HG03045 (cell line): ENCODE data around the gene OR6S1.
"Not testable (repeated sequence)": the region's sequence is repeated elsewhere in the genome, so short reads cannot be mapped to it uniquely, and the experiment has no call there.

ENCODE experiments used
- ATAC-seq: cut with Tn5 transposase; IDR thresholded peaks from one replicate; pipeline ENCODE4 v1.9.1; 2021; ENCODE audit warnings: mild to moderate bottlenecking, moderate library complexity; ENCODE audit not compliant: unreplicated experiment

OR6S1 gene

DNA sequence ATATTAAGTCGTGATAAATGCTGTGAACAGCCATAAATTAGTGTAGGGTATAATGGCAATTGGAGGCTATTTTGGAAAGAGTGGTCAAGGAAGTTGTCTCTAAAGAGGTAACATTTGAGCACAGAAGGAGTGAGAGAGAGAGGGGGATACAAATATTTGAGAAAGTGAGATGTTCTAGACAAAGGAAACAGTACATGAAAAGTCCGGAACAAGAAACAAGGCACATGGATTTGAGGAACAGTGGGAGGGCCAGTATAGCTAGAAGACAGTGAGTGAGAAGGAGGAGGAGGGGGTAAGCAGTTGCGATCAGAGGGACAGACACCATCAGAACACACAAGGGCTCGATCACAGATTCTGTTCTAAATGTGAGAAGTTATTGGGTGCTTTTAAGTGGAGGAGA lies 30.2 kb downstream of the OR6S1 start:
- ATAC-seq, result no peak

DNA sequence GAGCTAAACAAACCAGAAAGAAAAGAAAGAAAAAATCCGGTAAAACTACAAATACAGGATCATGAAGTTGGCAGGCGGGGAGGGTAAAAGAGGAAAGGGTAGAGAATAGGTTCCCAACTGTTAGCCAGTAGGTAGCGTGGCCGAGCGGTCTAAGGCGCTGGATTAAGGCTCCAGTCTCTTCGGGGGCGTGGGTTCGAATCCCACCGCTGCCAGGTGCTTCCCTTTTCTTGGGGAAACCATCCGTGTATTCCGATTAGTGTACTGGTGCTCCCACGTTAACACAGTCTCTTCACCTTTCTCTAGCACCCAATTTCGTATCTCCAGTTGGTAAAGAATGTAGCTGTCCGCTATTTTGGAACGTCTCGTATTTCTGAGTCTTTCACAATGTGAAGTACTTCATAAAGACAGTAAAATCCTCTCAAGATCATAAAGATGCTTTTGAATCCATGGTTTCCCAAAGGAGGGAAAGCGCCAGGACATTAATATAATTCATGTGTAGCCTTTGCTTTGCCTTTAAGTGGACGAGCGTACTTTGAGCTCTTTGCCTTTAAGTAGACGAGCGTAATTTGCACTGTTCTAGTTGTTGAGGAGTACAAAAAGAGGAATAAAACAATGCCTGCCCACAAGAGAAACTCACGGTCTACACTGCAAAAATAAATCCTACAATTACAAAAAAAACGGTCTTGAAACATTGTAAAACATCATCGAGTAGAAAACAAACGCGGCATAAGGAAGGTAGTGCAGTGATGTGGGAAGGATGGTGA lies 31.3 kb downstream of the OR6S1 start:
- no peak for ATAC-seq

DNA sequence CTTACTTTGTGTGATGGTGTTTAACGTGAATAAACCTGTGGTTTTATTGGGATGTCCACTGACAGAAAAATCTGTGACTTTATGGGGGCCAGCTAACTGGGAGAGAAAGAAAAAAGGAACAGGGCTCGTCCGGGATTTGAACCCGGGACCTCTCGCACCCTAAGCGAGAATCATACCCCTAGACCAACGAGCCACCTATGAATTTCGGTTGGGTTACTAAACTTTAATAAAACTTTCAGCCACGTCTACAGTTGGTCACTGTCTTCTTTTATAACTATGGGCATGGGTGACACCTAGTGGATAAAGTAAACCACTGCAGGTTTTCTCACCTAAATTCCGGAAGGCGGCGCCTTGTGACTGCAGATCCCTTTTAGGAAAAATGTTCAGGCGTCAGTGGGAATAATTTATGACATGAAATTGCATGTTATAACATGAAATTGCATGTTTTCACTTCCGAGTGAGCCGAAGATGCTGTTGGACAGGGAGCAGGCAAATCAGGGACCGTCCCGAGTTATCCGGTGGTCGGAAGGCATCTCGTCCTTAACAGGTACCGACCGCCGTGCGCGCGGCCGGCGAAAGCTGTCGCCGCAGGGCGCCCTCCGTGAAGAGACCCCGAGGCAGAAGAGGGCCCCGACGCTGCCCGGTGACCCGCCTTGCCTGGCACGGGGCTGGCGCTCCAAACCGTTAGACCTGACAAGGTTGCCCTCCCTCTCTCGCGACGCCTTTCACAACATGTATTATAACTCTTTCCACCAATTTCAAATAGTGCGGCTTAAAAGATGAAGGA lies 32.1 kb downstream of the OR6S1 start:
- ATAC-seq, result no peak

DNA sequence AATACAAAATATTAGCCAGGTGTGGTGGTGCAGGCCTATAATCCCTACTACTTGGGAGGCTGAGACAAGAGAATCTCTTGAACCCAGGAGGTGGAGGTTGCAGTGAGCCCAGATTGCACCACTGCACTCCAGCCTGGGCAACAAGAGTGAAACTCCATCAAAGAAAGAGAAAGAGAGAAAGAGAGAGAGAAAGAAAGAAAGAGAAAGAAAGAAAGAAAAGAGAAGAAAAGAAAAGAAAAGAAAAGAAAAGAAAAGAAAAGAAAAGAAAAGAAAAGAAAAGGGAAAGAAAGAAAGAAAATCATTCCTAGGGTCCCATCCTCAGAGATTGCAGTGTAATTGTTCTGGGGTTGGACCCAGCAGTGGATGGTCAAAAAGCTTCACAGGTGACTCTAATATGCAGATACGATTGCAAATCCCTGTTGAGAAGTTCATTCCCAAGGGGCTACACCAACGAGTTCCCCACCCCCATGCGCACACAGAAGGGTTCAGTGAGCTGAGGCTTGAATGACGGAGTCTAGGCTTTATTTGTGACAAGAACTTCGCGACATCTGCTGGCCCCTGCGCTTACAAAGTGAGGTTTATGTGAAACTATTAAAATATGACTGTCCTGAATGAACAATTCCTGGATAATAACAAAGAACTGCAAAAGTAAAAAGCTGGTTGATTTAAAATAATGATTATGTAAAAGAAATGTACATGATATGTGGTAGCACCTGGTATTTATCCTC lies 32.9 kb downstream of the OR6S1 start:
- no peak for ATAC-seq

DNA sequence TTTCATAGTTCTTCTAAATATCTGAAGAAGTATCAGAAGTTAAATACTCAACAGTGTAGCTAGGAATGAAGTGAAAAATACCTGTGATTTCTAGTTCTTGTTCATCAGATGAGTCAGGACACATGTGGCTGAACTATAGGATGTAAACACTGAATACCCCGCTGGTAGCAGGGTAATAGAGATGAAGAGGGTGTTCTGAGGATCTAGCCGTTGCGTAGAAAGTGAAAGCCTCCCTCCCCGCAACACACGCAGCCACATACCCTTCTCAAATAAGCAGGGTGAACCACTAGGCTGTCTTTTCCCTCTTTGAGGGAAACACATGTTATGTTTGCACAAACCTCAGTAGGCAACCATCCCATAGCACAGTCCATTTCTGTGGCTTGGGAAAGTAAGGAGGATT lies 33.9 kb downstream of the OR6S1 start:
- ATAC-seq, result no peak

DNA sequence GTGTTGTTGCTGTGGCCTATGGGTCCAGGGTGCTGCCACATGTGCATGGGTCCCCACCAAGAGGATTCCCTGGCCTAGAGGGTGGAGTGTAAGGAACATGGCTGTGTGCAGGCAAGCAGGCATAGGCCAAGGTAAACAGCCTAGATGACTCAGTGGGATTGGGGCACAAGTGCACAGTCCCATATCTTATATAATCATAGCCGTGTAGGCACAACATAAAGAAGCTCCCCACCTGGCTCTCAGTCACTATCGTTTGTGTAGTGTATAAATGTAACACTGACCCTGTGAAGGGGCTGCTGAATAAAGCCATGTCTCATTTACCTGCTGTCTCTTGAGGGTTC lies 34.6 kb downstream of the OR6S1 start:
- no peak for ATAC-seq

DNA sequence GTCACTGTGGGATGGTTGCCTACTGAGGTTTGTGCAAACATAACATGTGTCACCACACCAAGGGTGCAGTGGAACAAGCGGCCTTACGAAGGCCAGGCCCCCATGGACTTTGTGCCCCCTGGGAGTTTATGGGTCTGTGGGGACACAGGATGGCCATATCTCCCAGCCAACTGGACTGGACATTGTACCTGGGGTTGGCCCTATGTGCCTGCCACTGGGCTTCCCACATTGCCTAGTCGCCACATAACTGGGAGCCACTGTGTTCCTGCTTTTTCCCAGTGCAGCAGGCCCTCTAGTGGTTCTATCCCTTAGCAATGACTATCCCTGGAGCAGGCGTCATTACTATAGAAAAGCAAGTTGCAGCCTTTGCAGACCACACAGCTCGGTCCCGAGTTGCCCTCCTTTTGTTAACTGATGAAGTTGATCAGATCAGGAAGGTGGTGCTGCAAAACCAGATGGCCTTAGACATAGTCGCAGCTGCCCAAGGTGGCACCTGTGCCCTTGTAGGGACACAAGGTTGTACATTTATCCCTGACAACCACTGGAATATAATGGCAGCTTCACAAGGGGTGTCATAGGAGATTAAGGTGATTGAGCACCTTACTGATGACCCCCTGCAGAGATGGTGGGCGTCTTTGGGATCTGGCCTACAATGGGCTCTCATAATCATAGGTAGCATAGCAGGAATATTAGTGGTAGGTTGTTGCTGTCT lies 35.1 kb downstream of the OR6S1 start:
- ATAC-seq, result no peak

DNA sequence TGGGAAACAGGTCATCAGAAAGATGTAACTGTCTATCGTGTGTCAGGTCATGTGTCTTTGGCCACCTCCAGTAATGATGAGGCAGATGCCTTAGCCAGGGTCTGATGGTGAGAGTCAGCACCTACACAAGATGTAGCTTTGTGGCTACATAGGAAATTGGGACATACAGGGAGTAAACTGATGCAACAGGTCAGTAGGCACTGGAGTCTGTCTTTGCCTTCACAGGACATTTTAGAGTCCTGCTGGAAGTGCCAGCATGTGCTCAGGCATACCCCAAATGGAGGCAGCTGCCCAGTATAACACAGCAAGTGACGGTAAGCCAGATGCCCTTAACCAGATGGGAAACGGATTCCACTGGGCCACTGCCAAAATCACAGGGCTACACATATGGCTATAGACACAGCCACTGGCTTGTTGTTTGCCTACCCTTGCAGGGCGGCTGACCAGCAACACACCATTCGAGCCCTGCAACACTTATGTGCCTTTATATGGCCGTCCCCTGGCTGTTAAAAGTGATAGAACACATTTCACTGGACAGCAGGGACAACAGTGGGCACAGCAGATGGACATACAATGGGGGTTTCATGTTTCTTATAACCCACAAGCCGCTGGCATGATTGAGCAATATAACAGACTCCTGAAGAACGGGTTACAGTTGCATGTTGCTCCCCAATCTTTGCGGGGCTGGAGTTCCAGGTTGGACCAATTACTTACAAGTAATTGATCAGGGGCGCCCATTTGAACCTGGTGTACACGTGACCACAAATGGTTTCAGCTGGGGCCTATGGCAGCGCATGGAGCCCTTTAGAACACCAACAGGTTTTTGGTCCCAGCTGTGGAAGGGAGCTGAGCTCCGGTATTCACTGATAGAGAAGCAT lies 37.4 kb downstream of the OR6S1 start:
- ATAC-seq, result no peak

DNA sequence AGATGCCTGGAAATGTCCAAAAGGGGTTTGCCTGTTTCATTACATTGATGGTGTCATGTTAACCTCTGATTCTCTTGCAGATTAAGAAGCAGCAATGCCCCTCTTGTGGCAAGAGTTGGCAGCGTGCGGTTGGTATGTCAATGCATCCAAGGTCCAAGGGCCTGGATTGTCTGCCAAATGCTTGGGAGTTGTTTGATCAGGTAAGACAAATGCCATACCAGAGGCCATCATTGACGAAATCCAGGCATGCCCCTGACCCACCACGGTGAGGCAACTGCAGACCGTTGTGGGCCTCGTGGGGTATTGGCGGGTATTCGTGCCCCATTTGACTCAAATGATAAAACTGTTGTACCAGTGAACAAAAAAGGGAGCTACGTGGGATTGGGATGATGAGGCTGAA lies 38.9 kb downstream of the OR6S1 start:
- no peak for ATAC-seq

DNA sequence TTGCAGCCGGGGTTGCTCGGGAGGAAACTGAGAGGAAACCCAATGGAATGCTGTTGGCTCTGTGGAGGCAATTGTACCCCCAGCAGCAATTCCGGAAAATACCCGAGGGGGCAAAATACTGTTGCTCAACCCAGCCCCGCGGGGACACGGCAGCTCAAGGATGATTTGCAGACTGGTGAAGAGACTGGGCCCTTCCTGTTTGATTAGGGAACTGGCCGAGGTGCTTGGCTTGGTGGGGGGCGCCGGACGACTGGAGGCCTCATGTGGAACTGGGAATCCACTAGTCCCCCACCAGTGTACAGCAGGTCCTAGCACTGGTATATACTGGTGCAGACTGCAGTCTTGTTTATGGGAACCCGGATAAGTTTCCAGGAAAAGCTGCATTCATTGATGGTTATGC lies 40.0 kb downstream of the OR6S1 start:
- ATAC-seq, result no peak

DNA sequence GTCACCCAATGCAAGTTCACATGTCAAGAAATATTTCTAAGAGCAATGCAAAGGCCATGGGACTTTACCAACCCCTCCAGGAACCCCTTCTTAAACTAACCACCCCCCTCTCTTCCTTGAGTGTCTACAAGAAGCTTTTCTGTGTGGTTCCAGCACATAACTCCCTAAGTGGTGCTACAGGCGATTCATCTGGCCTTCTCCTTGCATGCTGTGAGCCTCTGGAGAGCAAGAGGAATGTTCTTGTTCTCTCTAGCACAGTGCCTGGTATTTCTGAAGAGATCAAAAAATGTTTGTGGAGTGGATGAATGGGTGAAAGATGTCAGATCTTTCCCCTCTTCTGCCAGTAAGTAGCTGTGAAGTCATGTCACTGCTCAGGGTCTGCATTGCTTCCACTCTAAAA lies 44.4 kb downstream of the OR6S1 start:
- no peak for ATAC-seq

DNA sequence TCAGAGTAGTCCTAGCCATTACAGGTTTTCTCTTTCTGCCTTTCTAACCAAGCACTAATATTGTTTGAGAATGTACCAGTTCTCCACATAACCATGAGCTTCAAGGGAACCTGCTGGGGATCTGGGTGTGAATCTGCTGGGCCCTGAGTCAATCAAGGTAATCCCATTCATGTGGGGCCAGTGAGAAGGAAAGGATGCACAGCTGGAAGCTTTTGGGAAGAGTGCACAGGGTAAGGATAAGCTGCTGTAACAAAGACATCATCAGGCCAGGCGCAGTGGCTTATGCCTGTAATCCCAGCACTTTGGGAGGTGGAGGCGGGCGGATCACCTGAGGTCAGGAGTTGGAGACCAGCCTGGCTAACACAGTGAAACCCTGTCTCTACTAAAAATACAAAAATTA lies 45.8 kb downstream of the OR6S1 start:
- ATAC-seq, result not testable (repeated sequence)

DNA sequence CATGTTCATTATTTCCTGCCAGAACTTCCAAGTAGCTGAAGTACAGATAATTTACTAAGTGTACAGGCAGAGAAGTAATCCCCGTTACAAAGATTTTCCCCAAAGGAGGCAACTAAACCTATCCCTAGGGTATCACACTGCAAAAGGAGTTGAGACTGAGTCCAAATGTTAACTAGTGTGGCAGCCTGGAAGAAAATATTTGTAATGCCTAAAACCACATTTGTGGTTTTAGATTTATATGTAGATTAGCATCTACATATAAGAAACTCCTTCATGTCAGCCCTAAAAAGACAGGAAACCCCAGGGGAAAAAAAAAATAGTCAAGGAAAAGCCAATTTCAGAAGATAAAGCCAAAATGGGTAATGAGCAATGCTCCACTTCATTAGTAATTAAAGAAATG lies 48.9 kb downstream of the OR6S1 start:
- ATAC-seq, result no peak

DNA sequence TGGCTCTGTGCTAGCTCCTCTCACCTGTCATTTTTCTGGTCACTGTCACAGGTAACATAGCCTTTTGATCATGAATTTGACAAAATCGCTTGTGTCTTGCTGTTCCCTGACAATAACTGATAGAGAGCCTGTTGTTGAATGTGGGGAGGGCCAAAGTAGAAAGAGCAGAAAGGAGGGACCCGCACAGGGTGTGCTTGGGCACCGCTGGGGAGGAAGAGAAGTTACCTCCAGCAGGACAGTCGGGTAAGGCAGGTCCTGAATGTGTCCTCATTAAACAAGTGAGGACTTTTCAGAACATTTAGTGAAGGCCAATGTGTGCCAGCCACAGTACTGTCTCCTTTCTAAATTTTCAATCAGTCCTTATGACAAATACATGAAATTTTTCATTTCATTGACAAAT lies 50.3 kb downstream of the OR6S1 start, which contains the start of gene RNASE12:
TSS of gene RNASE12 (minus strand) at position 142 of the 400 bp plus-strand sequence. CDS start 653 bp downstream, outside the sequence.
- ATAC-seq, result no peak
